Peyer's patch (tissue), 4 donors: ENCODE measurements around the gene CRACR2B. TPM values are rescaled to one million over a fixed set of nuclear protein-coding genes. Genes with fewer than 3 reads are reported as not detected.

Source experiments
- DNase-seq, 3 donors: peaks; one replicate each; pipeline ENCODE4 v3.0.0-alpha.2; 2017 to 2019
- H3K27ac ChIP-seq, 4 donors: fragments of 200-600 bp; sonication (generic); one replicate each; pipeline ENCODE4 v1.5.1; 2016 to 2019
- H3K27me3 ChIP-seq, 2 donors: fragments of 200-600 bp; sonication (generic); one replicate each; pipeline ENCODE4 v1.5.1; 2019
- H3K36me3 ChIP-seq, 3 donors: fragments of 200-600 bp; sonication (generic); one replicate each; pipeline ENCODE4 v1.5.1; 2016 to 2019
- H3K4me1 ChIP-seq, 4 donors: fragments of 200-600 bp; sonication (generic); one replicate each; pipeline ENCODE4 v1.5.1; 2016 to 2019
- H3K4me3 ChIP-seq, 4 donors: fragments of 200-600 bp; sonication (generic); 1 replicate in 3 of 4; 2 replicates in 1 of 4; pipeline ENCODE4 v1.5.1; 2016 to 2019; ENCODE audit warnings: mild to moderate bottlenecking in 1 of 4
- H3K9me3 ChIP-seq, 4 donors: fragments of 200-600 bp; sonication (generic); one replicate each; pipeline ENCODE4 v1.5.1; 2016 to 2019; ENCODE audit warnings: mild to moderate bottlenecking in 1 of 4
- POLR2A ChIP-seq, 2 donors: fragments of 450-650 bp; IDR thresholded peaks; one replicate each; pipeline ENCODE4 v1.5.1; 2017; ENCODE audit warnings: antibody characterized with exemption in 2 of 2, mild to moderate bottlenecking in 2 of 2, moderate library complexity in 2 of 2
- total RNA-seq, 4 donors: library from RNA; depleted of rRNA; stranded (reverse); fragments of >200 nt; gene quantifications; one replicate each; pipeline ENCODE4 v1.1.0, GENCODE V29; 2016
- TF ChIP-seq, protein P1 (sequence below), 6 experiments: fragments of 450-650 bp in 4 of 6; fragments of 200-600 bp in 2 of 6; sonication (generic) in 1 of 6; IDR thresholded peaks; one replicate each; pipeline ENCODE4 v1.5.1; 2017 to 2019; ENCODE audit warnings: antibody characterized with exemption in 6 of 6, mild to moderate bottlenecking in 3 of 6, moderate library complexity in 1 of 6

The CRACR2B gene
- total RNA-seq, 4 donors from 2014 or later: 44.0 to 175 (median 110) TPM

DNA sequence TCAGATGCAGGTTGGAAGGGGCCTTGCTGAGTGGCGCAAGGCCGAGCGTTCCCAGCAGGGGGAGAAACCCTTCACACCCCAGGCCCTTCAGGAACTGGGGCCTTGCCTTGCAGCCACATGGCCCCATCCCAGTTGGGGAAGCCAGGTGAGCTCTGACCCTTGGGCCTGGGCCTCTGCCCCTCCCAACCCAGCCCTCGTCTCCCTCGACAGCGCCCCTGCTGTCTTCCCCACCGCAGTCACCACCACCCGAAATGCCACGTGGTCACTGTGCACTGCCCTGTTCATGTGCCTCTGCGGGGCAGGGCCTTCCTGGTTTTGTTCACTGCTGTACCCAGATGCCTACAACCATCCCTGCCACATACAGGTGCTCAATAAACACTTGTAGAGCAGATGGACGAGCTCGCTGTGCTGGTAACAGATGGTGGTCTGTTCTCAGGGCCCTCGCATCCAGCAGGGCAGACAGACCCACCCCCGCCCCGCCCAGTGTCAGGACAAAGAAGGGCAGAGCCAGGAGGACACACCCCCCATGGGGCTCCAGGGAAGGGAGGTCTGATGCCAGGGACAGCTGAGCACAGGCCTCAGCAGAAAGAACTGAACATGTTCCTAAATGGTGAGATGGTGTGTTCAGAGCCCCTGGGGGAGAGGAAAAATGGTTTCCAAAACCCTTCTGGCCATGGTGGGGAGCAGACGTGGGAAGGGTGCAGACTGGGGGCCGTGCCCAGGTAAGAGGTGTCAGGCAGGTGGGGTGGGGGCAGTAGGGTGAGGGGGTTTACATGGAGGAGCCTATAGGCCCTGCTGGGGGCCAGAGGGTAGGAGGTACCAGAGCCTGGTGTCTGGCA is 10.9 kb downstream of the CRACR2B start:
- H3K36me3 ChIP-seq: peaks cover 0 to 42% (median 0%) of the 10 kb centered on the region in 3 donors
- no peaks in the 10 kb centered on the region for H3K27me3 ChIP-seq
- no peaks in the 10 kb centered on the region for H3K9me3 ChIP-seq
- H3K4me3 ChIP-seq: no peak overlapping the region
- peak overlapping the region in 1 of 4 donors; percentile 34 for H3K27ac ChIP-seq
- no peak for DNase-seq
- TF ChIP-seq POLR2A (IDR thresholded peaks at IDR 0.05): no peak
- TF ChIP-seq, protein P1, sequence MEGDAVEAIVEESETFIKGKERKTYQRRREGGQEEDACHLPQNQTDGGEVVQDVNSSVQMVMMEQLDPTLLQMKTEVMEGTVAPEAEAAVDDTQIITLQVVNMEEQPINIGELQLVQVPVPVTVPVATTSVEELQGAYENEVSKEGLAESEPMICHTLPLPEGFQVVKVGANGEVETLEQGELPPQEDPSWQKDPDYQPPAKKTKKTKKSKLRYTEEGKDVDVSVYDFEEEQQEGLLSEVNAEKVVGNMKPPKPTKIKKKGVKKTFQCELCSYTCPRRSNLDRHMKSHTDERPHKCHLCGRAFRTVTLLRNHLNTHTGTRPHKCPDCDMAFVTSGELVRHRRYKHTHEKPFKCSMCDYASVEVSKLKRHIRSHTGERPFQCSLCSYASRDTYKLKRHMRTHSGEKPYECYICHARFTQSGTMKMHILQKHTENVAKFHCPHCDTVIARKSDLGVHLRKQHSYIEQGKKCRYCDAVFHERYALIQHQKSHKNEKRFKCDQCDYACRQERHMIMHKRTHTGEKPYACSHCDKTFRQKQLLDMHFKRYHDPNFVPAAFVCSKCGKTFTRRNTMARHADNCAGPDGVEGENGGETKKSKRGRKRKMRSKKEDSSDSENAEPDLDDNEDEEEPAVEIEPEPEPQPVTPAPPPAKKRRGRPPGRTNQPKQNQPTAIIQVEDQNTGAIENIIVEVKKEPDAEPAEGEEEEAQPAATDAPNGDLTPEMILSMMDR (IDR thresholded peaks at IDR 0.05): peak in 4 of 6 experiments; percentile 6 to 38 (median 24)
- peaks cover 12 to 66% (median 16%) of the 10 kb centered on the region in 4 donors for H3K4me1 ChIP-seq

GRCh38 chr11:839280-839623 is 11.5 kb downstream of the CRACR2B start:
- Histone ChIP-seq H3K27ac (no peak overlapping the region), H3K4me1 (peaks cover 12 to 66% (median 20%) of the 10 kb centered on the region in 4 donors), H3K36me3 (peaks cover 0 to 42% (median 0%) of the 10 kb centered on the region in 3 donors)

GRCh38 chr11:839875-840617 is 12.3 kb downstream of the CRACR2B start:
- peak in 1 of 3 donors; percentile 46 for DNase-seq
- no peak for TF ChIP-seq POLR2A (IDR thresholded peaks at IDR 0.05)
- TF ChIP-seq, protein P1 (IDR thresholded peaks at IDR 0.05): peak in 3 of 6 experiments; percentile 15 to 33 (median 27)
- H3K4me1 ChIP-seq: peaks cover 10 to 66% (median 21%) of the 10 kb centered on the region in 4 donors
- H3K36me3 ChIP-seq: peaks cover 0 to 42% (median 0%) of the 10 kb centered on the region in 3 donors
- H3K4me3 ChIP-seq: no peak overlapping the region
- no peaks in the 10 kb centered on the region for H3K27me3 ChIP-seq
- no peak overlapping the region for H3K27ac ChIP-seq
- H3K9me3 ChIP-seq: no peaks in the 10 kb centered on the region

More at GRCh38 chr11:839280-839623, 11.5 kb downstream of the CRACR2B start:
- H3K9me3 ChIP-seq: no peaks in the 10 kb centered on the region
- no peaks in the 10 kb centered on the region for H3K27me3 ChIP-seq
- TF ChIP-seq POLR2A (IDR thresholded peaks at IDR 0.05): no peak
- TF ChIP-seq, protein P1 (IDR thresholded peaks at IDR 0.05): no peak
- DNase-seq: no peak
- no peak overlapping the region for H3K4me3 ChIP-seq

- peaks cover 0 to 35% (median 0%) of the 10 kb centered on the region in 3 donors for H3K36me3 ChIP-seq
- peak overlapping the region; percentile 72 to 99 (median 94) for H3K4me3 ChIP-seq
- TF ChIP-seq, protein P1 (IDR thresholded peaks at IDR 0.05): no peak
- TF ChIP-seq POLR2A (IDR thresholded peaks at IDR 0.05): no peak
- DNase-seq: no peak
- peak overlapping the region; percentile 88 to 96 (median 92) for H3K27ac ChIP-seq
- H3K27me3 ChIP-seq: no peaks in the 10 kb centered on the region
- H3K4me1 ChIP-seq: peaks cover 10 to 70% (median 24%) of the 10 kb centered on the region in 4 donors
- H3K9me3 ChIP-seq: no peaks in the 10 kb centered on the region
Measured at GRCh38 chr11:841981-842369, 14.3 kb downstream of the CRACR2B start.

DNA sequence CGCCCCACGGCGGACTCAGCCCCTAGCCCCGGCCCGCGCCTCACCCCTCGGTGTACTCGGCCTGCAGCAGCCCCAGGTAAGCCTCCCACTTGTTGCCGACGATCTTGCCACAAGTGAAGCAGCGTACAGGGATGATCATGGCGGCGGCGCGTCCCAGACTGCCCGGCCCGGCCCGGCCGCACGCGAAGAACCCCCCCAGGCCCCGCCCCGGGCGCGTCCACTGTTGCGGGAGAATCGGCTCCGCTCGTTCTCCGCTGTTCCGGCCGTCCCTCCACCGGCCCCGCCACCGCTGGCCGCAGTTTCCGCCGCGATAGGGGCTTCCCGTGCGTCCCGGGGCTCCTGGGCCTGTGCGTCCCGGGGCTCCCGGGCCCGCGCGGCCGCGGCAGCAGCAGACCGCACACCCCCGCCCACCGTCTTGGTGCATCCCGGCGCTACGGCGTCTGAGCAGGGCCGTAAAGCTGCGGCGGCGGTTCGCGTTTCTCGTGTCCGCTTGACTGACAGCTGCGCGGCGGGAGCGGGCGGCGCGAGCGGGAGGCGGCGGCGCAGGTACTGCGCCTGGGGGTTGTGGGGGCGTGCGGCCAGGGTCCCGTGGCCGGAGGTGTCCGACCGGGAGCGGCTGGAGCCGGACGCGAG is 14.8 kb downstream of the CRACR2B start, which contains the start of the genes POLR2L and TSPAN4:
TSS of gene POLR2L (minus strand) at position 160 of the 633 bp plus-strand sequence. CDS start at position 139, 21 bp downstream.
TSS of gene TSPAN4 (plus strand) at position 483 of the 633 bp plus-strand sequence. CDS start 7,453 bp downstream, outside the sequence.
- Histone ChIP-seq H3K4me3 (peak within 1 kb of the TSS; percentile 72 to 99 (median 94)), H3K27me3 (no peaks in the 10 kb centered on the region), H3K4me1 (peaks cover 10 to 66% (median 24%) of the 10 kb centered on the region in 4 donors), H3K27ac (peak within 1 kb of the TSS; percentile 88 to 96 (median 92)), H3K36me3 (peaks cover 0 to 30% (median 0%) of the 10 kb centered on the region in 3 donors), H3K9me3 (no peaks in the 10 kb centered on the region)
- peak; percentile 85 to 94 for TF ChIP-seq POLR2A (IDR thresholded peaks at IDR 0.05)
- TF ChIP-seq, protein P1 (IDR thresholded peaks at IDR 0.05): peak in 3 of 6 experiments; percentile 26 to 38 (median 28)
- DNase-seq: peak; percentile 84 to 95 (median 94)
